BLaER1 treated with 17β-estradiol and CSF1 and Interleukin-3, amounts not matched to agents 10 nM and 100 nM (cell line): Measurements from ENCODE around the gene TREM2.
"Not testable (repeated sequence)": the region's sequence is repeated elsewhere in the genome, so short reads cannot be mapped to it uniquely, and the experiment has no call there.

Experiments
- H3K27ac ChIP-seq, 11 experiments: shearing (Covaris generic); formaldehyde crosslinking; 2 replicates each; pipeline ENCODE4 v1.8.1; 2022
- H3K27me3 ChIP-seq, 11 experiments: shearing (Covaris generic); formaldehyde crosslinking; 2 replicates each; pipeline ENCODE4 v1.8.1; 2022
- H3K36me3 ChIP-seq, 11 experiments: shearing (Covaris generic); formaldehyde crosslinking; 2 replicates each; pipeline ENCODE4 v1.8.1; 2022
- H3K4me1 ChIP-seq, 10 experiments: shearing (Covaris generic); formaldehyde crosslinking; 2 replicates each; pipeline ENCODE4 v1.8.1; 2022
- H3K4me2 ChIP-seq, 11 experiments: shearing (Covaris generic); formaldehyde crosslinking; 2 replicates each; pipeline ENCODE4 v1.8.1; 2022
- H3K4me3 ChIP-seq, 10 experiments: shearing (Covaris generic); formaldehyde crosslinking; 2 replicates each; pipeline ENCODE4 v1.8.1; 2022
- H3K9ac ChIP-seq, 11 experiments: shearing (Covaris generic); formaldehyde crosslinking; 2 replicates each; pipeline ENCODE4 v1.8.1; 2022
- H3K9me3 ChIP-seq, 11 experiments: shearing (Covaris generic); formaldehyde crosslinking; replicated peaks in 1 of 11; 2 replicates each; pipeline ENCODE4 v1.8.1; 2022
- H4K20me1 ChIP-seq, 11 experiments: shearing (Covaris generic); formaldehyde crosslinking; 2 replicates each; pipeline ENCODE4 v1.8.1; 2022
- Cebpa-rat ChIP-seq, 11 experiments: shearing (Covaris generic); IDR thresholded peaks; 2 replicates each; pipeline ENCODE4 v1.8.1; 2022

TREM2 gene

DNA sequence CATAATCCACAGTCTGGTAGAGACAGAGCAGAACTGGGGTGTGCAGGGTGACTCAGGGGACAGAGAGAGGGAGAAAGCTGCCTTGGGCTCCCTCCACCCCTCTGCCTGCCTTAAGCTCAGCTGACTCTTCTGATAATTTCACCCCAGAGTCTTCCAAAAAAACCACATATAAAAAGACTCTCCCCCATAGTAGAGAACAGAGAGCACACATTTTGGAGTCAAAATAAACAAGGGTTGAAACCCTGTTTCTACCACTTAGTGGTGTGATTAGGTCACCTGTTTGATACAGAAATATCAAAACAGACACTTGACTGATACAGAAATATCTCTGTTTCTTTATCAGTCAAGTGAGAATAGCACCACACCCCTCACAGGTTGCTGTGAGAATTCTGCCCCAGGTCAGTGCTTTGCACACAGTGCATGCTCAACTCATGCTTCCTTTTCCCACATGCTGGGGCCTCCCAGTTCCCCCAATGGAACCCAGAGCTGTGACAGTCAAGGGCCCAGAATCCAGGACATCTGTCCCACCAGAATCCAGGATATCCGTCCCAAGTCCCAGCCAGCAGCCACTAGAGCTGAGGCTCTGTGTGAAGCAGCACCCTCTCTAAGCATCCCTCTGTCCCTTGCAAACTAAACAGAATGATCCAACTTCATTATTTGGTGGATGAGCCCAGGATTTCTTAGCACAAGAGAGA is 36.8 kb upstream of the TREM2 start:
- H3K4me2 ChIP-seq: peak overlapping the region; percentile 81 to 98 (median 93)
- H3K4me3 ChIP-seq: peak overlapping the region in 8 of 10 experiments; percentile 27 to 68 (median 56); a peak in 13 of 20 replicates

DNA sequence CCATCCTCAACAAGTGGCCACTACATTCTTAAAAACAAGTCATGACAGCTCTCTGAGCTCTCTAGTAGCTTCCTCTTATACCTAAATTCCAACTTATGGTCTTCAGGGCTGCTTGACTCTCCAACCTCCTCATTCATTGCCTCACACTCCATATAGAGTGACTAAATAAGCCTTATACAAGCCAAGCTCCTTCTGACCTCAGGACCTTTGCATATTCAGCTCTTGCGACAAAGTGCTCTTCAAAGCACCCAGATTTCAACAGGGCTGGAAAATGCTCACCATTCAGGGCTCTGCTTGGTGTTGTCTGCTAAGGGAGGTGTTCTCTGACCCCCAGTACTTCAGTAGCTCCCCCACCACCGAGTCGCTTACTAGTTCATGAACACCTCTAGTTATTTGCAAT is 34.3 kb upstream of the TREM2 start:
- peaks cover 35 to 88% (median 44%) of the 10 kb centered on the region in 10 experiments for H3K4me1 ChIP-seq
- H4K20me1 ChIP-seq: no peaks in the 10 kb centered on the region
- TF ChIP-seq Cebpa-rat (IDR thresholded peaks at IDR 0.05): no peak
- H3K9ac ChIP-seq: no peak overlapping the region
- no peak overlapping the region for H3K4me3 ChIP-seq
- peaks cover 0 to 60% (median 30%) of the 10 kb centered on the region in 11 experiments; a peak in 14 of 22 replicates for H3K36me3 ChIP-seq
- H3K4me2 ChIP-seq: peak overlapping the region in 3 of 11 experiments; percentile 96 to 98 (median 97); a peak in 6 of 22 replicates
- no peaks in the 10 kb centered on the region for H3K27me3 ChIP-seq
- no peak overlapping the region for H3K27ac ChIP-seq
- peaks cover 0 to 5% (median 0%) of the 10 kb centered on the region in 11 experiments; a peak in 1 of 22 replicates for H3K9me3 ChIP-seq

More for the DNA sequence above, 36.8 kb upstream of the TREM2 start:
- peaks cover 35 to 92% (median 56%) of the 10 kb centered on the region in 10 experiments for H3K4me1 ChIP-seq
- H3K9me3 ChIP-seq: peaks cover 0 to 18% (median 0%) of the 10 kb centered on the region in 11 experiments; a peak in 6 of 22 replicates
- peak overlapping the region; percentile 78 to 98 (median 96) for H3K27ac ChIP-seq
- no peaks in the 10 kb centered on the region for H4K20me1 ChIP-seq
- peak overlapping the region; percentile 66 to 88 (median 85); a peak in 21 of 22 replicates for H3K9ac ChIP-seq
- H3K27me3 ChIP-seq: no peaks in the 10 kb centered on the region
- H3K36me3 ChIP-seq: peaks cover 0 to 39% (median 18%) of the 10 kb centered on the region in 11 experiments; a peak in 14 of 22 replicates
- TF ChIP-seq Cebpa-rat (IDR thresholded peaks at IDR 0.05): no peak

DNA sequence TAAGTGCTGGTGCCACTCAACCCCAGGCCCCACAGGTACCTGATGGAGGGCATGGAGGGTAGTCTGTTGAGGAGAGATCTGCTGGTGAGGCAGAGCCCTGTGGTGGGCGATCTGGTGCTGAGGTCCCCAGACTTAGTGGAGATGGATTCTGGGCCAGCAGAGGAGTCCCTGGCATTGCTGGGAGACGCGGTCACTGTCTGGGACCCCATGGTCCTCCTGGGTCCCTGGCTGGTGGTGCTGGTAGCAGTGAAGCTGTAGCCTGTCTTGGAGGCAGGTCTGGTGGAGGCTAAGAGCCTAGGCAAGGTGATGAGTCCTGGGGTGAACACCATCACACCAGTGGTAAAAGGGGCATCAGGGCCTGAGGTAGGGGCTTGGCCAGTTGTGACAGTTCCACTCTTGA is 31.5 kb upstream of the TREM2 start:
- peaks cover 15 to 34% (median 17%) of the 10 kb centered on the region in 11 experiments for H3K9me3 ChIP-seq
- no peak overlapping the region for H3K27ac ChIP-seq
- H3K4me3 ChIP-seq: no peak overlapping the region
- H3K36me3 ChIP-seq: peaks cover 0 to 89% (median 56%) of the 10 kb centered on the region in 11 experiments; a peak in 15 of 22 replicates
- H3K4me1 ChIP-seq: peaks cover 6 to 68% (median 16%) of the 10 kb centered on the region in 10 experiments
- no peaks in the 10 kb centered on the region for H3K27me3 ChIP-seq
- no peak for TF ChIP-seq Cebpa-rat (IDR thresholded peaks at IDR 0.05)
- 0 out of 22 replicates have a peak overlapping the region, but pooled peaks of 1 of the 11 experiments have one; percentile 4 for H3K4me2 ChIP-seq
- no peaks in the 10 kb centered on the region for H4K20me1 ChIP-seq
- H3K9ac ChIP-seq: no peak overlapping the region

DNA sequence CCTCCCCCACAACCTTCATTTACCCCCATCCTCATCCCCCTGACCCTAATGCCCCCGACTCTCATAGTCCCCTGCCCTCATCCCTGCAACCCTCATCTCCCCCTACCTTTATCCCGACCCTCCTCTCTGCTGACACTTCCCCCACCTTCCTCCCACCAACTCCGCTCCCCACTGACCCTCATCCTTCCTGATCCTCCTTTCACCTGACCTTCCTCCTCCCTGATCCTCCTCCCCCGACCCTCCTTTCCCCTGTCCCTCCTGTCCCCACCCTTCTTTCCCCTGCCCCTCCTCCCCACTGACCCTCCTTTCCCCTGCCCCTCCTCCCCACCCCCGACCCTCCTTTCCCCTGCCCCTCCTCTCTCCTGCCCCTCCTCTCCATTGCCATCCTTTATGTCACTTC is 31.0 kb upstream of the TREM2 start:
- Histone ChIP-seq H4K20me1 (no peaks in the 10 kb centered on the region), H3K4me2 (no peak overlapping the region), H3K27ac (no peak overlapping the region), H3K36me3 (peaks cover 0 to 91% (median 56%) of the 10 kb centered on the region in 11 experiments; a peak in 15 of 22 replicates), H3K27me3 (no peaks in the 10 kb centered on the region), H3K9me3 (peaks cover 19 to 39% (median 22%) of the 10 kb centered on the region in 11 experiments), H3K4me3 (no peak overlapping the region), H3K4me1 (peaks cover 1 to 66% (median 11%) of the 10 kb centered on the region in 10 experiments; a peak in 18 of 20 replicates), H3K9ac (no peak overlapping the region)
- TF ChIP-seq Cebpa-rat (IDR thresholded peaks at IDR 0.05): no peak

DNA sequence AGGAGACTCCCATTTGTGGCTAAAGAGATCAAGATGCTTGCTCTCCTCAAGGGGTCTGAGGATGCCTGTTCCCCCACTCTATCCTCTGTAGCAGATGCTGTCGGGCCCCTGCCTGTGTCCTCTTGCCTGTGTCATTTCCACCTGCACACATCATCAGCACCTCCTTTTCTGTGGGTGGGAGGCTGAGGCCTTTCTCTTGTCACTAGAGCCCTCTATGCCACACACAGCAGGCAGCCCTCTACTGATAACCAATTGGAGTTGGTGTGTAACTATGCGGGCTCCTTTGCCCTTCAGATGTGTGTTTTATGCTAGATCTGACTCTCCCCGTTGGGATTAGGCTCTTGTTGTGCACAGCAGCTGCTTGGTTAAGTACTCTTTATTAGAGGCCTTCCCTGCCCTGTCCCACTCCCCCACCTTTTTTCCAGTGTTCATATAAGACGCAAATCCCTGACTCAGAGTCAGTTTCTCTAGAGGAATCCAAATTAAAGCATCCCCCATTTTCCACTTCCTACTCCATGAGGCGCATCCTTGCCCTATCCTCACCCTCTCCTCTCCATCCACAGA is 30.3 kb upstream of the TREM2 start:
- no peaks in the 10 kb centered on the region for H3K27me3 ChIP-seq
- H4K20me1 ChIP-seq: no peaks in the 10 kb centered on the region
- H3K4me2 ChIP-seq: no peak overlapping the region
- TF ChIP-seq Cebpa-rat (IDR thresholded peaks at IDR 0.05): no peak
- peak overlapping the region in 1 of 11 experiments; percentile 7; a peak in 1 of 22 replicates for H3K27ac ChIP-seq
- H3K9ac ChIP-seq: no peak overlapping the region
- peaks cover 19 to 39% (median 22%) of the 10 kb centered on the region in 11 experiments for H3K9me3 ChIP-seq
- peaks cover 0 to 88% (median 56%) of the 10 kb centered on the region in 11 experiments; a peak in 15 of 22 replicates for H3K36me3 ChIP-seq
- peaks cover 0 to 66% (median 7%) of the 10 kb centered on the region in 10 experiments; a peak in 14 of 20 replicates for H3K4me1 ChIP-seq
- no peak overlapping the region for H3K4me3 ChIP-seq

DNA sequence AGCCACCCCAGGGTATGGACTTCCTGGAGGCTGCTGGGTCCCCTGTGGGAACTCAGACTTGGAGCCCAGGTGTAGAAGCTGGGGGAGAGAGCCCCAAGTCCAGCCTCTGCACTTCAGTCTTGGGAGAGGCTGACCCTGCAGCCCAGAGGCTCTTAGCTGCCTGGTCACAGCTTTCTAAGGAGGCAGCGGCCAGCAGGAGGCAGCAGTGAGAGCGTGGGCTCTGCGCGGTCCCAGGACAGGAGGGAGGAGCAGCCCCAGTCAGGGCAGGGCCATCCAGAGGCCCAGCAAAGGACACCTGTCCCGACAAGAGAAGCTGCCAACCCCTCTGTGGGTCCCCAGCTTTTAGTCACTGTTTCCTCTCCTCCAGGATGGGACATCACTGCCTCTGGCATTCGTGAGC is 28.7 kb upstream of the TREM2 start:
- H3K9ac ChIP-seq: no peak overlapping the region
- peaks cover 19 to 35% (median 22%) of the 10 kb centered on the region in 11 experiments for H3K9me3 ChIP-seq
- H3K27ac ChIP-seq: peak overlapping the region in 6 of 11 experiments; percentile 7 to 46 (median 32); a peak in 7 of 22 replicates
- peaks cover 0 to 66% (median 18%) of the 10 kb centered on the region in 10 experiments; a peak in 17 of 20 replicates for H3K4me1 ChIP-seq
- no peaks in the 10 kb centered on the region for H3K27me3 ChIP-seq
- TF ChIP-seq Cebpa-rat (IDR thresholded peaks at IDR 0.05): no peak
- H4K20me1 ChIP-seq: no peaks in the 10 kb centered on the region
- peak overlapping the region in 2 of 11 experiments; percentile 1 to 17; a peak in 1 of 22 replicates for H3K4me2 ChIP-seq
- H3K36me3 ChIP-seq: peaks cover 0 to 71% (median 43%) of the 10 kb centered on the region in 11 experiments; a peak in 15 of 22 replicates
- no peak overlapping the region; a peak in 1 of 20 replicates for H3K4me3 ChIP-seq

DNA sequence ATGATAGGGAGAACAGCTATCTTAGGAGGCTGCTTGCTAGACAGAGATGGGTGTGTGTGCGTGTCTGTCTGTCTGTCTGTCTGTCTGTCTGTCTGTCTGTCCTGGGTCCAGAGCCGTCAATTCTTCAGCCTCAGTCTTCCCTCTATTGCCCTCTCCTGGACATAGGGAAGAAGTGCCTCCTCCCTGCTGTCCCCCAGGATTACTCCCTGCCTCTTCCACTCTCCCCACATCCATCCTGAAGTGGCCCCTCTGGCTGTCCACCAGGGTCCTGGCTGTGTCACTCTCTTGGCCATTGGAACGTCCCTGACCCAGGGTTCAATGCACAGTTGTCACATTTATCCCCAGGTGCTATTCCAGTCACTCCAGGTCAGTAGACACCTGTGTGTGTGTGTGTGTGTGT is 27.9 kb upstream of the TREM2 start:
- no peak for TF ChIP-seq Cebpa-rat (IDR thresholded peaks at IDR 0.05)
- Histone ChIP-seq H4K20me1 (no peaks in the 10 kb centered on the region), H3K36me3 (peaks cover 0 to 64% (median 37%) of the 10 kb centered on the region in 11 experiments; a peak in 15 of 22 replicates), H3K27ac (peak overlapping the region in 2 of 11 experiments; percentile 21 to 22; a peak in 1 of 22 replicates), H3K9ac (no peak overlapping the region), H3K9me3 (peaks cover 19 to 35% (median 22%) of the 10 kb centered on the region in 11 experiments), H3K4me2 (no peak overlapping the region), H3K4me1 (peaks cover 0 to 68% (median 26%) of the 10 kb centered on the region in 10 experiments; a peak in 17 of 20 replicates), H3K27me3 (no peaks in the 10 kb centered on the region), H3K4me3 (no peak overlapping the region)

DNA sequence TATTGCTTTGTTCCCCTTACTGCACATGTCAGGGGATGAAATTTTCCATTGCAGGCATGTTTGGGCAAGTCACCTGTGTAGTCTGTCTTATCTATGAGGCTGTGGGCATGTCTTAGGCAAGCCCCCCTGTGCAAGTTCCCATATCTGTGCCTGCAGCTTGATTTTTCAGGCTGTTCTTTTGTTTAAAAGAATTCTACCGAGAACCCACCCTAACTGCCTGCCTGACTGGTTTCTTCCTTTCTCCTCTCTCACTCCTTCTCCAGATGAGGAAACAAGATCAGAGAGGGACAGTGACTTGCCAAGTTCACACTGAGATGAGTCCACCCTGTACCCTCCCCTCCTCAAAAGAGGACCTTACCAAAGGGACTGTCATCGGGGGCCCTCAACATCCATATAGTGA is 27.1 kb upstream of the TREM2 start:
- Histone ChIP-seq H3K36me3 (peaks cover 0 to 55% (median 32%) of the 10 kb centered on the region in 11 experiments; a peak in 15 of 22 replicates), H3K4me3 (no peak overlapping the region), H3K9ac (no peak overlapping the region), H3K27me3 (no peaks in the 10 kb centered on the region), H3K9me3 (peaks cover 19 to 35% (median 22%) of the 10 kb centered on the region in 11 experiments), H3K27ac (peak overlapping the region in 2 of 11 experiments; percentile 12 to 22; a peak in 3 of 22 replicates), H4K20me1 (no peaks in the 10 kb centered on the region), H3K4me1 (peaks cover 0 to 68% (median 34%) of the 10 kb centered on the region in 10 experiments; a peak in 17 of 20 replicates), H3K4me2 (no peak overlapping the region)
- no peak for TF ChIP-seq Cebpa-rat (IDR thresholded peaks at IDR 0.05)

DNA sequence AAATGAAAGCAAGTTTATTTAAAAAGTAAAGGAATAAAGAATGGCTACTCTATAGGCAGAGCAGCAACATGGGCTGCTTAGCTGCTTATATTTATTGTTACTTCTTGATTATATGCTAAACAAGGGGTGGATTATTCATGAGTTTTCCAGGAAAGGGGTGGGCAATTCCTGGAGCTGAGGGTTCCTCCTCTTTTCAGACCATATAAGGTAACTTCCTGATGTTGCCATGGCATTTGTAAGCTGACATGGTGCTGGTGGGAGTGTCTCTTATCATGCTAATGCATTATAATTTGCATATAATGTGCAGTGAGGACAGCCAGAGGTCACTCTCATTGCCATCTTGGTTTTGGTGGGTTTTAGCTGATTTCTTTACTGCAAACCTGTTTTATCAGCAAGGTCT is 26.1 kb upstream of the TREM2 start:
- not testable (repeated sequence) for H3K27me3 ChIP-seq, H4K20me1 ChIP-seq, H3K27ac ChIP-seq, H3K9ac ChIP-seq, H3K4me3 ChIP-seq
- Histone ChIP-seq H3K4me1 (peaks cover 0 to 70% (median 43%) of the 10 kb centered on the region in 10 experiments; a peak in 17 of 20 replicates), H3K9me3 (peaks cover 19 to 35% (median 22%) of the 10 kb centered on the region in 11 experiments), H3K36me3 (peaks cover 0 to 47% (median 25%) of the 10 kb centered on the region in 11 experiments; a peak in 15 of 22 replicates), H3K4me2 (peak overlapping the region in 3 of 11 experiments; percentile 91 to 96 (median 95); a peak in 3 of 22 replicates)
